D341Med (cell line): Measurements from ENCODE around the gene EPC1.
"Not testable (repeated sequence)": the region's sequence is repeated elsewhere in the genome, so short reads cannot be mapped to it uniquely, and the experiment has no call there.

Experiments used
- DNase-seq: peaks from one replicate; pipeline ENCODE4 v3.0.0; 2012; ENCODE audit warnings: low spot score

EPC1 gene

GRCh38 chr10:32234471-32234870, 112.5 kb downstream of the EPC1 start:
- DNase-seq = no peak

GRCh38 chr10:32233375-32233774, 113.6 kb downstream of the EPC1 start:
- not testable (repeated sequence) for DNase-seq

DNA sequence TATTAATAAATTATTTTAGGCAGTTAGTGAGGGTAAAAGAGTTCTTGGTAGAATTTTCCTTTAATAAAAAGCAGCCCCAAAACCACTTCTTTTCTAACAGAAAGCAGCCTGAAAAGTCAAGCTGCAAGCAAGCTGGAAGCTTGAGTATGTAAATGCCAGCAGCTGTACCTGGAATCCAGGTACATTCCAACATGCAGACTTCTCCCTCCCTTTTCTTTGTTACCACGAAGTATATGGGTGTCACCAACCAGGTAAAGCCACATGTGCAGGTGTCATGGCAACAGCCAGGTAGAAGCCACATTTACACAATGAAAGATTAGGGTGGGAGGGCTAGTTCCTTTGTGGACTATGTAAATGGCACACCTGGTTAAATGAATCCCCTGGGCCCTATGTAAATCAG, 114.6 kb downstream of the EPC1 start:
- no peak for DNase-seq

- not testable (repeated sequence) for DNase-seq
Measured at GRCh38 chr10:32229788-32230187, 117.2 kb downstream of the EPC1 start.

GRCh38 chr10:32229170-32229569, 117.8 kb downstream of the EPC1 start:
- no peak for DNase-seq

DNA sequence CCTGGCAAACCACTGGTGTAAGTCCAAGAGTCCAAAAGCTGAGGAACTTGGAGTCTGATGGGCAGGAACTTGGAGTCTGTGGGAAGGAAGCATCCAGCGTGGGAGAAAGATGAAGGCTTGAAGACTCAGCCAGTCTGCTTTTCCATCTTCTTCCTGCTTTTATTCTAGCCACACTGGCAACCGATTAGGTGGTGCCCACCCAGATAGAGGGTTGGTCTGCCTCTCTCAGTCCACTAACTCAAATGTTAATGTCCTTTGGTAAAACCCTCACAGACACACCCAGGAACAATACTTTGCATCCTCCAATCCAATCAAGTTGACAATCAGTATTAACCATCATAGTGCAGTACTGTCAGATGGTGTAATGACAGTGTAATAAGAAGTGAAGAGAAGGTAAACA, 119.2 kb downstream of the EPC1 start:
- DNase-seq = no peak

GRCh38 chr10:32226624-32227023, 120.3 kb downstream of the EPC1 start:
- DNase-seq = no peak

GRCh38 chr10:32225976-32226375, 121.0 kb downstream of the EPC1 start:
- DNase-seq = no peak

GRCh38 chr10:32222376-32222775, 124.6 kb downstream of the EPC1 start:
- DNase-seq = not testable (repeated sequence)

DNA sequence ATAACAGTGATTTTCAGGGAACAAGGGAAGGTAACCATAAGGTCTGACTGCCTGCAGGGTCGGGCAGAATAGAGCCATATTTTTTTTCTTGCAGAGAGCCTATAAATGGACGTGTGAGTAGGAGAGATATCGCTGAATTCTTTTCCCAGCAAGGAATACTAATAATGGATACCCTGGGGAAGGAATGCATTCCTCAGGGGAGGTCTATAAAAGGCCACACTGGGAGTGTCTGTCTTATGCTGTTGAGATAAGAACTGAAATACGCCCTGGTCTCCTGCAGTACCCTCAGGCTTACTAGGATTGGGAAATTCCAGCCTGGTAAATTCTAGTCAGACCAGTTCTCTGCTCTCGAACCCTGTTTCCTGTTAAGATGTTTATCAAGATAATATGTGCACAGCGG, 127.8 kb downstream of the EPC1 start:
- not testable (repeated sequence) for DNase-seq

- not testable (repeated sequence) for DNase-seq
Measured at GRCh38 chr10:32218206-32219044, 128.5 kb downstream of the EPC1 start.
